Tibial artery (tissue), 4 donors: ENCODE results near the gene PTPRN2.
"Not testable (repeated sequence)": the region's sequence is repeated elsewhere in the genome, so short reads cannot be mapped to it uniquely, and the experiment has no call there.

ENCODE experiments used
- DNase-seq, 2 donors: peaks; one replicate each; pipeline ENCODE4 v3.0.0-alpha.2; 2019
- H3K27ac ChIP-seq, 2 donors: fragments of 200-600 bp; sonication (generic) in 1 of 2; 1 replicate in 1 of 2; 2 replicates in 1 of 2; pipeline ENCODE4 v1.5.1; 2018 to 2019; ENCODE audit warnings: mild to moderate bottlenecking in 1 of 2
- H3K27me3 ChIP-seq, 2 donors: fragments of 200-600 bp; sonication (generic) in 1 of 2; one replicate each; pipeline versions ENCODE4 v1.5.1 to v1.6.0; 2016 to 2019
- H3K36me3 ChIP-seq, 3 donors: fragments of 200-600 bp; sonication (generic) in 2 of 3; one replicate each; pipeline ENCODE4 v1.5.1; 2016 to 2019; ENCODE audit warnings: mild to moderate bottlenecking in 2 of 3
- H3K4me1 ChIP-seq, 4 donors: fragments of 200-600 bp; sonication (generic) in 2 of 4; 1 replicate in 3 of 4; 2 replicates in 1 of 4; pipeline ENCODE4 v1.5.1; 2016 to 2019
- H3K4me3 ChIP-seq, 2 donors: fragments of 200-600 bp; sonication (generic) in 1 of 2; 1 replicate in 1 of 2; 2 replicates in 1 of 2; pipeline ENCODE4 v1.5.1; 2018 to 2019; ENCODE audit warnings: mild to moderate bottlenecking in 2 of 2
- H3K9me3 ChIP-seq, 3 donors: fragments of 200-600 bp; sonication (generic) in 1 of 3; one replicate each; pipeline ENCODE4 v1.5.1; 2016 to 2019
- intact Hi-C: fragments of 100-400 bp; cut with DNase I; formaldehyde crosslinking; loops from one replicate; pipeline ENCODE4 v1.15.0; 2023; ENCODE audit warnings: low total_unique reads
- TF ChIP-seq, protein P1 (sequence below), 2 experiments: fragments of 200-600 bp in 1 of 2; fragments of 450-650 bp in 1 of 2; IDR thresholded peaks; one replicate each; pipeline ENCODE4 v1.5.1; 2017 to 2019; ENCODE audit warnings: antibody characterized with exemption in 2 of 2, mild to moderate bottlenecking in 1 of 2, moderate library complexity in 1 of 2

The PTPRN2 gene

GRCh38 chr7:157595086-157595855 is 992.4 kb downstream of the PTPRN2 start:
- no peak overlapping the region for H3K27ac ChIP-seq
- H3K36me3 ChIP-seq, result no peaks in the 10 kb centered on the region
- TF ChIP-seq, protein P1, sequence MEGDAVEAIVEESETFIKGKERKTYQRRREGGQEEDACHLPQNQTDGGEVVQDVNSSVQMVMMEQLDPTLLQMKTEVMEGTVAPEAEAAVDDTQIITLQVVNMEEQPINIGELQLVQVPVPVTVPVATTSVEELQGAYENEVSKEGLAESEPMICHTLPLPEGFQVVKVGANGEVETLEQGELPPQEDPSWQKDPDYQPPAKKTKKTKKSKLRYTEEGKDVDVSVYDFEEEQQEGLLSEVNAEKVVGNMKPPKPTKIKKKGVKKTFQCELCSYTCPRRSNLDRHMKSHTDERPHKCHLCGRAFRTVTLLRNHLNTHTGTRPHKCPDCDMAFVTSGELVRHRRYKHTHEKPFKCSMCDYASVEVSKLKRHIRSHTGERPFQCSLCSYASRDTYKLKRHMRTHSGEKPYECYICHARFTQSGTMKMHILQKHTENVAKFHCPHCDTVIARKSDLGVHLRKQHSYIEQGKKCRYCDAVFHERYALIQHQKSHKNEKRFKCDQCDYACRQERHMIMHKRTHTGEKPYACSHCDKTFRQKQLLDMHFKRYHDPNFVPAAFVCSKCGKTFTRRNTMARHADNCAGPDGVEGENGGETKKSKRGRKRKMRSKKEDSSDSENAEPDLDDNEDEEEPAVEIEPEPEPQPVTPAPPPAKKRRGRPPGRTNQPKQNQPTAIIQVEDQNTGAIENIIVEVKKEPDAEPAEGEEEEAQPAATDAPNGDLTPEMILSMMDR (IDR thresholded peaks at IDR 0.05), result no peak
- H3K4me1 ChIP-seq, result no peaks in the 10 kb centered on the region
- intact Hi-C loops, result no loop called here
- peaks cover 0 to 6% of the 10 kb centered on the region in 2 donors for H3K27me3 ChIP-seq
- no peak overlapping the region for H3K4me3 ChIP-seq
- DNase-seq, result no peak
- H3K9me3 ChIP-seq, result no peaks in the 10 kb centered on the region

DNA sequence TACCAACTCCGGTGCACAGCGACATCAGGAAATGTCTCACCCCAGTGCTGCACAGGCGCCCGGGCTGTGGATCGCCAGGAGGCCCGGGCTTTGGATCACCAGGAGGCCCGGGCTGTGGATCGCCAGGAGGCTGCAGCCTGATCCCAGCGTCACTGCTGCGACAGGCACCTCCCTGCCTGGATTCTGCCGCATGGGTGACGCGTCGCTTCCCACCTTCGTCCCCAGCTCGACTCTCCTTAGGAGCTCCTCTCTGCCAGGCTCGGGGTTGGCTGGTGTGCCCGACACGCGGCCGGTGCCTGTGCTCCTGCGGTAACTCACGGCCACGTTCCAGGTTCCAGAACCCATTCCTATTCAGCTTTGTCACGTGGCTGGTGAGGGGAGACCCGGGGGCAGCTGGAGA is 993.3 kb downstream of the PTPRN2 start:
- Histone ChIP-seq H3K4me1 (no peaks in the 10 kb centered on the region), H3K27me3 (peaks cover 0 to 11% of the 10 kb centered on the region in 2 donors), H3K36me3 (no peaks in the 10 kb centered on the region), H3K4me3 (no peak overlapping the region), H3K27ac (no peak overlapping the region), H3K9me3 (no peaks in the 10 kb centered on the region)
- intact Hi-C loops, result no loop called here
- DNase-seq, result no peak
- TF ChIP-seq, protein P1 (IDR thresholded peaks at IDR 0.05), result no peak

GRCh38 chr7:157593541-157593940 is 994.1 kb downstream of the PTPRN2 start:
- intact Hi-C loops, result no loop called here
- Histone ChIP-seq H3K27me3 (peaks cover 0 to 14% of the 10 kb centered on the region in 2 donors), H3K27ac (no peak overlapping the region), H3K9me3 (no peaks in the 10 kb centered on the region), H3K4me1 (no peaks in the 10 kb centered on the region), H3K4me3 (no peak overlapping the region), H3K36me3 (no peaks in the 10 kb centered on the region)
- TF ChIP-seq, protein P1 (IDR thresholded peaks at IDR 0.05), result no peak
- DNase-seq, result no peak

DNA sequence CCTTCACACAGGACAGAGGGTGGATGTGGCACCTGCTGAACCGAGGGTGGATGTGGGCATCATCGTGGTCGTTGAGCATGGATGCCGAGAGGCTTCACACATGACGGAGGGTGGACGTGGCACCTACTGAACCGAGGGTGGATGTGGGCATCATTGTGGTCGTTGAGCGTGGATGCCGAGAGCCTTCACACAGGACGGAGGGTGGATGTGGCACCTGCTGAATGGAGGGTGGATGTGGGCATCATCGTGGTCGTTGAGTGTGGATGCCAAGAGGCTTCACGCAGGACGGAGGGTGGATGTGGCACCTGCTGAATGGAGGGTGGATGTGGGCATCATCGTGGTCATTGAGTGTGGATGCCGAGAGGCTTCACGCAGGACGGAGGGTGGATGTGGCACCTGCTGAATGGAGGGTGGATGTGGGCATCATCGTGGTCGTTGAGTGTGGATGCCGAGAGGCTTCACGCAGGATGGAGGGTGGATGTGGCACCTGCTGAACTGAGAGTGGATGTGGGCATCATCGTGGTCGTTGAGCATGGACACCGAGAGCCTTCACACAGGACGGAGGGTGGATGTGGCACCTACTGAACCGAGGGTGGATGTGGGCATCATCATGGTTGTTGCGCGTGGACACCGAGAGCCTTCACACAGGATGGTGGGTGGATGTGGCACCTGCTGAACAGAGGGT is 994.8 kb downstream of the PTPRN2 start:
- peaks cover 0 to 19% of the 10 kb centered on the region in 2 donors for H3K27me3 ChIP-seq
- intact Hi-C loops, H3K9me3 ChIP-seq, H3K27ac ChIP-seq, DNase-seq, H3K4me1 ChIP-seq, H3K36me3 ChIP-seq, H3K4me3 ChIP-seq: not testable (repeated sequence)

GRCh38 chr7:157590526-157590925 is 997.1 kb downstream of the PTPRN2 start:
- Histone ChIP-seq H3K27ac (no peak overlapping the region), H3K36me3 (no peaks in the 10 kb centered on the region), H3K9me3 (no peaks in the 10 kb centered on the region), H3K4me1 (no peaks in the 10 kb centered on the region), H3K4me3 (no peak overlapping the region), H3K27me3 (peaks cover 0 to 25% of the 10 kb centered on the region in 2 donors)
- TF ChIP-seq, protein P1 (IDR thresholded peaks at IDR 0.05), result no peak
- no peak for DNase-seq
- intact Hi-C loops, result no loop called here

- no peak overlapping the region for H3K4me3 ChIP-seq
- no peak overlapping the region for H3K27ac ChIP-seq
- peaks cover 0 to 25% of the 10 kb centered on the region in 2 donors for H3K27me3 ChIP-seq
- no peaks in the 10 kb centered on the region for H3K9me3 ChIP-seq
- no peaks in the 10 kb centered on the region for H3K36me3 ChIP-seq
- H3K4me1 ChIP-seq, result no peaks in the 10 kb centered on the region
- intact Hi-C loops, result no loop called here
- DNase-seq, result no peak
- TF ChIP-seq, protein P1 (IDR thresholded peaks at IDR 0.05), result no peak
Measured at GRCh38 chr7:157589680-157590079, 997.9 kb downstream of the PTPRN2 start.
